Osteocyte (in vitro differentiated cells): ENCODE measurements around the gene CAMK1D. TPM values are rescaled to one million over a fixed set of nuclear protein-coding genes. Genes with fewer than 3 reads are reported as not detected.

Experiments used
- DNase-seq: peaks from one replicate; pipeline ENCODE4 v3.0.0; 2021; ENCODE audit warnings: mixed read lengths; ENCODE audit not compliant: unreplicated experiment; ENCODE audit errors: extremely low spot score
- H3K27ac Mint-ChIP-seq: one replicate; pipeline ENCODE4 v1.8.0; 2021; ENCODE audit warnings: mild to moderate bottlenecking, mixed read lengths; ENCODE audit not compliant: unreplicated experiment
- H3K27me3 Mint-ChIP-seq: one replicate; pipeline ENCODE4 v1.8.0; 2021; ENCODE audit warnings: mixed read lengths; ENCODE audit not compliant: unreplicated experiment
- H3K36me3 Mint-ChIP-seq: one replicate; pipeline ENCODE4 v1.8.0; 2021; ENCODE audit warnings: mixed read lengths; ENCODE audit not compliant: unreplicated experiment
- H3K4me1 Mint-ChIP-seq: one replicate; pipeline ENCODE4 v1.8.0; 2021; ENCODE audit warnings: mixed read lengths; ENCODE audit not compliant: unreplicated experiment
- H3K4me3 Mint-ChIP-seq: one replicate; pipeline ENCODE4 v1.8.0; 2021; ENCODE audit warnings: mild to moderate bottlenecking, moderate library complexity, mixed read lengths; ENCODE audit not compliant: unreplicated experiment
- H3K9me3 Mint-ChIP-seq: one replicate; pipeline ENCODE4 v1.8.0; 2021; ENCODE audit warnings: mixed read lengths; ENCODE audit not compliant: unreplicated experiment
- CTCF ChIP-seq: fragments of 200-600 bp; sonication (generic); IDR thresholded peaks from 2 replicates; pipeline ENCODE4 v1.5.0; 2021; ENCODE audit warnings: antibody characterized with exemption, mild to moderate bottlenecking, moderate library complexity
- total RNA-seq: library from RNA; stranded (reverse); gene quantifications from 2 replicates; pipeline ENCODE4 v1.2.1, GENCODE V29; 2021

Gene CAMK1D
- total RNA-seq, 1 donor from 2014 or later, result 13.7 TPM

GRCh38 chr10:12401466-12401865, 52.1 kb downstream of the CAMK1D start:
- peaks cover 11% of the 10 kb centered on the region for H3K4me1 Mint-ChIP-seq
- no peaks in the 10 kb centered on the region for H3K36me3 Mint-ChIP-seq
- no peak overlapping the region for H3K27ac Mint-ChIP-seq
- TF ChIP-seq CTCF, result no peak
- H3K27me3 Mint-ChIP-seq, result no peaks in the 10 kb centered on the region
- no peaks in the 10 kb centered on the region for H3K9me3 Mint-ChIP-seq
- no peak for DNase-seq
- H3K4me3 Mint-ChIP-seq, result no peak overlapping the region

GRCh38 chr10:12403119-12403518, 53.8 kb downstream of the CAMK1D start:
- Mint-ChIP-seq H3K4me1 (peaks cover 3% of the 10 kb centered on the region), H3K9me3 (no peaks in the 10 kb centered on the region), H3K36me3 (peaks cover 2% of the 10 kb centered on the region), H3K27ac (no peak overlapping the region), H3K27me3 (no peaks in the 10 kb centered on the region), H3K4me3 (no peak overlapping the region)
- no peak for TF ChIP-seq CTCF
- peak; percentile 48 for DNase-seq

- Mint-ChIP-seq H3K27me3 (no peaks in the 10 kb centered on the region), H3K36me3 (peaks cover 2% of the 10 kb centered on the region), H3K4me3 (no peak overlapping the region), H3K27ac (no peak overlapping the region), H3K4me1 (no peaks in the 10 kb centered on the region), H3K9me3 (no peaks in the 10 kb centered on the region)
- no peak for TF ChIP-seq CTCF
- peak; percentile 23 for DNase-seq
Measured at GRCh38 chr10:12405342-12406320, 56.3 kb downstream of the CAMK1D start.

- H3K27ac Mint-ChIP-seq, result no peak overlapping the region
- peak; percentile 51 for DNase-seq
- H3K4me1 Mint-ChIP-seq, result no peaks in the 10 kb centered on the region
- H3K4me3 Mint-ChIP-seq, result no peak overlapping the region
- TF ChIP-seq CTCF, result no peak
- no peaks in the 10 kb centered on the region for H3K27me3 Mint-ChIP-seq
- H3K9me3 Mint-ChIP-seq, result no peaks in the 10 kb centered on the region
- peaks cover 2% of the 10 kb centered on the region for H3K36me3 Mint-ChIP-seq
Measured at GRCh38 chr10:12406764-12407400, 57.5 kb downstream of the CAMK1D start.

GRCh38 chr10:12408472-12408871, 59.1 kb downstream of the CAMK1D start:
- TF ChIP-seq CTCF, result no peak
- peaks cover 2% of the 10 kb centered on the region for H3K36me3 Mint-ChIP-seq
- no peaks in the 10 kb centered on the region for H3K9me3 Mint-ChIP-seq
- H3K27ac Mint-ChIP-seq, result no peak overlapping the region
- H3K4me3 Mint-ChIP-seq, result no peak overlapping the region
- H3K4me1 Mint-ChIP-seq, result no peaks in the 10 kb centered on the region
- DNase-seq, result no peak
- H3K27me3 Mint-ChIP-seq, result no peaks in the 10 kb centered on the region
